ENCODE results near the gene ITGA3. TPM values are rescaled to one million over a fixed set of nuclear protein-coding genes. Genes with fewer than 3 reads are reported as not detected.

The ITGA3 gene
- polyA plus RNA-seq, 1 of the 3 experiments (the other 2 are of a cell fraction): 766 TPM

DNA sequence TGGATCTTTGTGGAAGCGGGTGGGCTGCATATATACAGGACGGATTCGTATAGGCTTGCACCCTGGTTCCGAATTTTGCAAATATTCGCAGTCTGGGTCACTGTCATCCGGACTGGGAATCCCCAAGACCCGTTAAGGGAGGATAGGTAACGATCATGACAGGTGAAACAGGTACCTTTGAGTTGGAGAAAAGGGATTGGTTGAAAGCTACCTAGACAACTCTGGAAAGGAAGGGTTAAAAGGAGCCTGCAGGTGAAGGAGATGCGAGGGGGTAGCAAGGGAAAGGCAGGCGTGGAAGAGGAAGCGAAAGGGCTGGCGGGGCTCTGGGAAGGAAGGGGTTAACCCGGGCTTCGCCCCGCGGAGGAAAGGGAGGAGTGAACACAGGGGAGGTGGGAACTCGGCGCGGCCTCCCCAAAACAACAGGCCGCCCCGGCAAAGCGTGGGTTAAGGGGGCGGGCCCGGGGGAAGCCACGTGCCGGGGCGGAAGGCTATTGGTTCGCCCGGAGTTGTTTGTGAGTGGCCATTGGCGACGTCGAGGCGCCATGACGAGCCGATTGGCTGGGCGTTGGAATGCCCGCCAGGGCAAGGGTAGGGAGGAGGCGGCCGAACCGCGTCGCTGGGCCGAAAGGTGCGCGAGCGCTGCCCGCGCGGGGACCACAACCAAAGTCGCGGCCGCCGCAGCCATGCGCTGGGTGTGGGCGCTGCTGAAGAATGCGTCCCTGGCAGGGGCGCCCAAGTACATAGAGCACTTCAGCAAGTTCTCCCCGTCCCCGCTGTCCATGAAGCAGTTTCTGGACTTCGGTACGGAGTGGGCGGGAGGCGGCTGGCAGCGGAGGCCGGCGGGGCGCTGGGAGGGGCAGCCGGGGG is 39.1 kb downstream of the ITGA3 start, which contains the start of gene PDK2 (continued):
- TF ChIP-seq ELF1 (IDR thresholded peaks at IDR 0.05) (0 out of 2 replicates have a peak, but pooled peaks have one; percentile 25), MXI1 (IDR thresholded peaks at IDR 0.05; ENCODE audit: low read depth, low read length) (peak; percentile 70; the same call in 1 of the 2 replicates), FOXJ3 (CRISPR knock-in tag; IDR thresholded peaks at IDR 0.05) (peak; percentile 13; the same call in 1 of the 2 replicates), TEAD4 (IDR thresholded peaks at IDR 0.05; ENCODE audit: borderline replicate concordance, insufficient read depth) (0 out of 2 replicates have a peak, but pooled peaks have one; percentile 12), SIN3A (IDR thresholded peaks at IDR 0.05; ENCODE audit: borderline replicate concordance, low read depth, low read length) (peak; percentile 69; the same call in 1 of the 2 replicates), RAD21 (IDR thresholded peaks at IDR 0.05; ENCODE audit: low read length) (no peak), MEF2A (IDR thresholded peaks at IDR 0.05; ENCODE audit: borderline replicate concordance, low read depth) (no peak), GABPA (IDR thresholded peaks at IDR 0.05; ENCODE audit: low read depth) (no peak), FOXM1 (IDR thresholded peaks at IDR 0.05; ENCODE audit: low read depth) (peak; percentile 68; the same call in 1 of the 2 replicates), NFIC (IDR thresholded peaks at IDR 0.05; ENCODE audit: borderline replicate concordance) (no peak; the same call in 1 of the 2 replicates), GATA2 (CRISPR knock-in tag; IDR thresholded peaks at IDR 0.05) (no peak), EP300 (IDR thresholded peaks at IDR 0.05; ENCODE audit: borderline replicate concordance in 1 of 2, low read depth in 1 of 2, low read length in 1 of 2) (peak in 1 of 2 experiments; percentile 5; a peak in 1 of 4 replicates), JUND (IDR thresholded peaks at IDR 0.05) (no peak)
- TF ChIP-seq, protein P1, sequence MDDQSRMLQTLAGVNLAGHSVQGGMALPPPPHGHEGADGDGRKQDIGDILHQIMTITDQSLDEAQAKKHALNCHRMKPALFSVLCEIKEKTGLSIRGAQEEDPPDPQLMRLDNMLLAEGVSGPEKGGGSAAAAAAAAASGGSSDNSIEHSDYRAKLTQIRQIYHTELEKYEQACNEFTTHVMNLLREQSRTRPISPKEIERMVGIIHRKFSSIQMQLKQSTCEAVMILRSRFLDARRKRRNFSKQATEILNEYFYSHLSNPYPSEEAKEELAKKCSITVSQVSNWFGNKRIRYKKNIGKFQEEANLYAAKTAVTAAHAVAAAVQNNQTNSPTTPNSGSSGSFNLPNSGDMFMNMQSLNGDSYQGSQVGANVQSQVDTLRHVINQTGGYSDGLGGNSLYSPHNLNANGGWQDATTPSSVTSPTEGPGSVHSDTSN (IDR thresholded peaks at IDR 0.05): peak; percentile 64

DNA sequence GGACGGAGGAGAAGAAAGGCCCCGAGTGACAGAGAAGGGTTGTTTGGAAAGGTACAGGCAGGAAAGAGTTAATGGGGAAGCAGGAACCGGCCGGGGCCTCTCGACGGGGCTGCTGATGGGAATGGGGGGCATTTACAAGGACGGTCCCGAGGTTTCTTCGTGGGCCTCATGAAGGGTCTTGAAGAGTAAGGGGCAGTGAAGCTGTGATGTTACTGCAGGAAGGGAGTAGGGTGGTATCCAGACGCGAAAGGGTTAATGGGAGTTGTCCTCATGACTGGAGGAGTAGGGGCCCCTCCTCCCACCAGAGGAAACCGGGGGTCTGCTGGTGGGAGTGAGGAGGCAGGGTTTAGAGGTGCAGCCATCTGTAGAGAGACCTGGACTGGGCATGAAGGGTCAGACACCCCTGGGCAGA is 39.7 kb downstream of the ITGA3 start:
- H3K27ac ChIP-seq (ENCODE audit: low read depth in 2 of 2, low read length in 1 of 2): peak overlapping the region; percentile 58 to 83; a peak in 3 of 4 replicates
- peaks cover 29% of the 10 kb centered on the region for H4K20me1 ChIP-seq (ENCODE audit: insufficient read depth)
- CTCF ChIA-PET: interaction anchor here (0.9 to 15.0 kb wide), 14 partner anchors 8 to 302 kb away, joined by 3 to 297 read pairs (median 16); partner anchors contain the start of gene LRRC59
- peaks cover 51% of the 10 kb centered on the region for H3F3A ChIP-seq (replicated peaks; ENCODE audit: insufficient read depth)
- H3K4me1 ChIP-seq (ENCODE audit: control insufficient read depth in 1 of 2, insufficient read depth in 2 of 2, low read depth in 1 of 2, low read length in 1 of 2): peaks cover 3 to 18% of the 10 kb centered on the region in 2 experiments; a peak in 1 of 4 replicates
- H3K4me3 ChIP-seq (ENCODE audit: low read depth in 2 of 2, low read length in 1 of 2): peak overlapping the region; percentile 75 to 84
- no peaks in the 10 kb centered on the region for H3K9me2 ChIP-seq
- peak overlapping the region; percentile 82 for H3K9ac ChIP-seq
- H3K27me3 ChIP-seq (ENCODE audit: insufficient read depth): no peaks in the 10 kb centered on the region
- TF ChIP-seq TEAD4 (IDR thresholded peaks at IDR 0.05; ENCODE audit: borderline replicate concordance, insufficient read depth) (no peak), CHD2 (IDR thresholded peaks at IDR 0.05; ENCODE audit: low read length, partially characterized antibody) (no peak), RCOR1 (IDR thresholded peaks at IDR 0.05; ENCODE audit: low read length) (no peak), SIN3A (IDR thresholded peaks at IDR 0.05; ENCODE audit: borderline replicate concordance, low read depth, low read length) (no peak), ELF1 (IDR thresholded peaks at IDR 0.05) (no peak), MEF2A (IDR thresholded peaks at IDR 0.05; ENCODE audit: borderline replicate concordance, low read depth) (no peak), FOXM1 (IDR thresholded peaks at IDR 0.05; ENCODE audit: low read depth) (no peak), SMC3 (IDR thresholded peaks at IDR 0.05; ENCODE audit: low read depth, low read length) (no peak), MXI1 (IDR thresholded peaks at IDR 0.05; ENCODE audit: low read depth, low read length) (no peak)
- TF ChIP-seq, protein P2, sequence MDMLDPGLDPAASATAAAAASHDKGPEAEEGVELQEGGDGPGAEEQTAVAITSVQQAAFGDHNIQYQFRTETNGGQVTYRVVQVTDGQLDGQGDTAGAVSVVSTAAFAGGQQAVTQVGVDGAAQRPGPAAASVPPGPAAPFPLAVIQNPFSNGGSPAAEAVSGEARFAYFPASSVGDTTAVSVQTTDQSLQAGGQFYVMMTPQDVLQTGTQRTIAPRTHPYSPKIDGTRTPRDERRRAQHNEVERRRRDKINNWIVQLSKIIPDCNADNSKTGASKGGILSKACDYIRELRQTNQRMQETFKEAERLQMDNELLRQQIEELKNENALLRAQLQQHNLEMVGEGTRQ (IDR thresholded peaks at IDR 0.05; ENCODE audit: borderline replicate concordance, low read depth, low read length): no peak
- TF ChIP-seq, protein P3, sequence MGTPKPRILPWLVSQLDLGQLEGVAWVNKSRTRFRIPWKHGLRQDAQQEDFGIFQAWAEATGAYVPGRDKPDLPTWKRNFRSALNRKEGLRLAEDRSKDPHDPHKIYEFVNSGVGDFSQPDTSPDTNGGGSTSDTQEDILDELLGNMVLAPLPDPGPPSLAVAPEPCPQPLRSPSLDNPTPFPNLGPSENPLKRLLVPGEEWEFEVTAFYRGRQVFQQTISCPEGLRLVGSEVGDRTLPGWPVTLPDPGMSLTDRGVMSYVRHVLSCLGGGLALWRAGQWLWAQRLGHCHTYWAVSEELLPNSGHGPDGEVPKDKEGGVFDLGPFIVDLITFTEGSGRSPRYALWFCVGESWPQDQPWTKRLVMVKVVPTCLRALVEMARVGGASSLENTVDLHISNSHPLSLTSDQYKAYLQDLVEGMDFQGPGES (IDR thresholded peaks at IDR 0.05; ENCODE audit: low read depth, low read length): no peak
- TF ChIP-seq, protein P4, sequence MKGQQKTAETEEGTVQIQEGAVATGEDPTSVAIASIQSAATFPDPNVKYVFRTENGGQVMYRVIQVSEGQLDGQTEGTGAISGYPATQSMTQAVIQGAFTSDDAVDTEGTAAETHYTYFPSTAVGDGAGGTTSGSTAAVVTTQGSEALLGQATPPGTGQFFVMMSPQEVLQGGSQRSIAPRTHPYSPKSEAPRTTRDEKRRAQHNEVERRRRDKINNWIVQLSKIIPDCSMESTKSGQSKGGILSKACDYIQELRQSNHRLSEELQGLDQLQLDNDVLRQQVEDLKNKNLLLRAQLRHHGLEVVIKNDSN (IDR thresholded peaks at IDR 0.05; ENCODE audit: borderline replicate concordance, low read depth): no peak
- TF ChIP-seq, protein P5, sequence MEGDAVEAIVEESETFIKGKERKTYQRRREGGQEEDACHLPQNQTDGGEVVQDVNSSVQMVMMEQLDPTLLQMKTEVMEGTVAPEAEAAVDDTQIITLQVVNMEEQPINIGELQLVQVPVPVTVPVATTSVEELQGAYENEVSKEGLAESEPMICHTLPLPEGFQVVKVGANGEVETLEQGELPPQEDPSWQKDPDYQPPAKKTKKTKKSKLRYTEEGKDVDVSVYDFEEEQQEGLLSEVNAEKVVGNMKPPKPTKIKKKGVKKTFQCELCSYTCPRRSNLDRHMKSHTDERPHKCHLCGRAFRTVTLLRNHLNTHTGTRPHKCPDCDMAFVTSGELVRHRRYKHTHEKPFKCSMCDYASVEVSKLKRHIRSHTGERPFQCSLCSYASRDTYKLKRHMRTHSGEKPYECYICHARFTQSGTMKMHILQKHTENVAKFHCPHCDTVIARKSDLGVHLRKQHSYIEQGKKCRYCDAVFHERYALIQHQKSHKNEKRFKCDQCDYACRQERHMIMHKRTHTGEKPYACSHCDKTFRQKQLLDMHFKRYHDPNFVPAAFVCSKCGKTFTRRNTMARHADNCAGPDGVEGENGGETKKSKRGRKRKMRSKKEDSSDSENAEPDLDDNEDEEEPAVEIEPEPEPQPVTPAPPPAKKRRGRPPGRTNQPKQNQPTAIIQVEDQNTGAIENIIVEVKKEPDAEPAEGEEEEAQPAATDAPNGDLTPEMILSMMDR (IDR thresholded peaks at IDR 0.05): no peak
- peaks cover 10 to 25% of the 10 kb centered on the region in 2 experiments for H3K36me3 ChIP-seq (replicated peaks in 1 of 2; ENCODE audit: control insufficient read depth in 1 of 2, insufficient read depth in 2 of 2, low read length in 1 of 2)
- peak overlapping the region; percentile 100 for H3K4me2 ChIP-seq
- DNase-seq: peak; percentile 80
- no peaks in the 10 kb centered on the region for H3K9me3 ChIP-seq
- no peaks in the 10 kb centered on the region for H3K79me2 ChIP-seq (ENCODE audit: insufficient read depth)
- 3% methylated on average over 12 of the region's 12 CpGs for WGBS (ENCODE audit: low lambda C conversion rate)
- peak overlapping the region; percentile 76; the same call in 1 of the 2 replicates for H2AFZ ChIP-seq (ENCODE audit: low read depth)
- POLR2A ChIA-PET: interaction anchor here (2.2 kb wide), 1 partner anchor 34 kb away, joined by 9 read pairs; the partner anchor contains the start of gene SAMD14
